ENCODE results near the gene GABPB2. TPM values are rescaled to one million over a fixed set of nuclear protein-coding genes. Genes with fewer than 3 reads are reported as not detected.
A peak's percentile ranks its signal among the peaks of the same experiment; 100 is the strongest.

Gene GABPB2
- total and polyA plus RNA-seq, 2 donors from 2014 or later = 4.7 to 20.5 TPM

- TF ChIP-seq CTCF (IDR thresholded peaks at IDR 0.05; ENCODE audit: borderline replicate concordance, extremely low read depth, insufficient read depth) = no peak
- FAIRE-seq = no peak
- peak overlapping the region; percentile 82 to 94 for H3K27ac ChIP-seq (ENCODE audit: low read depth in 2 of 2, low read length in 2 of 2)
Observed at GRCh38 chr1:151047925-151048644, 22.5 kb upstream of the GABPB2 start.

GRCh38 chr1:151048645-151049032 lies 21.9 kb upstream of the GABPB2 start:
- peaks cover 0 to 5% (median 3%) of the 10 kb centered on the region in 3 donors for H3K4me1 ChIP-seq (ENCODE audit: control insufficient read depth in 2 of 3, insufficient read depth in 2 of 3, low read depth in 1 of 3, low read length in 3 of 3)
- FAIRE-seq (no peak), DNase-seq (no peak)
- intact Hi-C loops (cut with DNase I) = no loop called here
- peak overlapping the region in 2 of 3 donors; percentile 17 to 88 for H3K9ac ChIP-seq (ENCODE audit: low read length in 3 of 3)
- peak; percentile 47 for TF ChIP-seq CTCF (IDR thresholded peaks at IDR 0.05; ENCODE audit: borderline replicate concordance, extremely low read depth, insufficient read depth)
- H3K9me3 ChIP-seq (ENCODE audit: control insufficient read depth in 2 of 3, insufficient read depth in 1 of 3, low read length in 3 of 3) = no peaks in the 10 kb centered on the region
- H3K27me3 ChIP-seq (ENCODE audit: control insufficient read depth, insufficient read depth, low read length) = no peaks in the 10 kb centered on the region
- H3K36me3 ChIP-seq (ENCODE audit: control insufficient read depth in 2 of 3, insufficient read depth in 3 of 3, low read length in 3 of 3) = peaks cover 0 to 16% (median 7%) of the 10 kb centered on the region in 3 donors
- peak overlapping the region; percentile 70 to 94 (median 89) for H3K4me3 ChIP-seq (ENCODE audit: low read length in 3 of 3)
- peak overlapping the region in 1 of 2 donors; percentile 82 for H3K27ac ChIP-seq (ENCODE audit: low read depth in 2 of 2, low read length in 2 of 2)

More at GRCh38 chr1:151047925-151048644, 22.5 kb upstream of the GABPB2 start:
- Histone ChIP-seq H3K4me3 (ENCODE audit: low read length in 3 of 3) (peak overlapping the region; percentile 70 to 94 (median 89)), H3K27me3 (ENCODE audit: control insufficient read depth, insufficient read depth, low read length) (no peaks in the 10 kb centered on the region), H3K4me1 (ENCODE audit: control insufficient read depth in 2 of 3, insufficient read depth in 2 of 3, low read depth in 1 of 3, low read length in 3 of 3) (peaks cover 0 to 5% (median 3%) of the 10 kb centered on the region in 3 donors), H3K9ac (ENCODE audit: low read length in 3 of 3) (peak overlapping the region; percentile 17 to 88 (median 86)), H3K9me3 (ENCODE audit: control insufficient read depth in 2 of 3, insufficient read depth in 1 of 3, low read length in 3 of 3) (no peaks in the 10 kb centered on the region), H3K36me3 (ENCODE audit: control insufficient read depth in 2 of 3, insufficient read depth in 3 of 3, low read length in 3 of 3) (peaks cover 0 to 13% (median 7%) of the 10 kb centered on the region in 3 donors)
- peak; percentile 80 to 88 (median 86) for DNase-seq
- intact Hi-C loops (cut with DNase I) = no loop called here

GRCh38 chr1:151049458-151049857 lies 21.1 kb upstream of the GABPB2 start:
- H3K27me3 ChIP-seq (ENCODE audit: control insufficient read depth, insufficient read depth, low read length) = no peaks in the 10 kb centered on the region
- no peak for FAIRE-seq
- intact Hi-C loops (cut with DNase I) = no loop called here
- no peak overlapping the region for H3K4me3 ChIP-seq (ENCODE audit: low read length in 3 of 3)
- peaks cover 0 to 24% (median 12%) of the 10 kb centered on the region in 3 donors for H3K36me3 ChIP-seq (ENCODE audit: control insufficient read depth in 2 of 3, insufficient read depth in 3 of 3, low read length in 3 of 3)
- H3K27ac ChIP-seq (ENCODE audit: low read depth in 2 of 2, low read length in 2 of 2) = no peak overlapping the region
- H3K9me3 ChIP-seq (ENCODE audit: control insufficient read depth in 2 of 3, insufficient read depth in 1 of 3, low read length in 3 of 3) = no peaks in the 10 kb centered on the region
- DNase-seq = no peak
- peaks cover 0 to 5% (median 3%) of the 10 kb centered on the region in 3 donors for H3K4me1 ChIP-seq (ENCODE audit: control insufficient read depth in 2 of 3, insufficient read depth in 2 of 3, low read depth in 1 of 3, low read length in 3 of 3)
- H3K9ac ChIP-seq (ENCODE audit: low read length in 3 of 3) = no peak overlapping the region
- no peak for TF ChIP-seq CTCF (IDR thresholded peaks at IDR 0.05; ENCODE audit: borderline replicate concordance, extremely low read depth, insufficient read depth)

Data from kidney (tissue), 14 donors.